A549 (cell line): Measurements from ENCODE around the gene NEK2. TPM values are rescaled to one million over a fixed set of nuclear protein-coding genes. Genes with fewer than 3 reads are reported as not detected.

ENCODE experiments used
- ATAC-seq, 2 experiments: fragments of 200-7000 bp in 1 of 2; fragments of >200 bp in 1 of 2; cut with Nextera tagmentation in 1 of 2; cut with Tn5 transposase in 1 of 2; 3 replicates each; pipeline versions ENCODE4 v1.8.0 to v1.9.1; 2018 to 2020; ENCODE audit warnings: mild to moderate bottlenecking in 1 of 2, moderate library complexity in 1 of 2
- CTCF ChIA-PET: fragments of 300-600 bp; sonication (Branson Sonifier 250); formaldehyde crosslinking; extraction: SDS; loops from one replicate; lab custom pipeline; 2021; ENCODE audit warnings: antibody characterized with exemption, inconsistent platforms; lab: Yijun Ruan, JAX
- POLR2A ChIA-PET: fragments of 350-600 bp; formaldehyde crosslinking; extraction: SDS; loops from one replicate; lab custom pipeline; 2021; ENCODE audit warnings: antibody characterized with exemption, inconsistent platforms; lab: Yijun Ruan, JAX
- DNase-seq, 2 experiments: peaks; one replicate each; pipeline versions ENCODE4 v3.0.0 to v3.0.0-alpha.2; 2011 to 2016; ENCODE audit warnings: low read depth in 1 of 2, low spot score in 1 of 2
- FAIRE-seq: peaks from 2 replicates; lab custom pipeline; 2011; peaks lifted over from hg19 to GRCh38; lab: Jason Lieb, UNC
- H3K27ac ChIP-seq, 2 experiments: fragments of >200 bp; sonication (Bioruptor Twin); formaldehyde crosslinking; 3 replicates each; pipeline ENCODE4 v1.5.1; 2016 to 2017
- H3K4me1 ChIP-seq: fragments of >200 bp; sonication (Bioruptor Twin); formaldehyde crosslinking; 3 replicates; pipeline ENCODE4 v1.6.1; 2016
- H3K4me2 ChIP-seq: fragments of >200 bp; sonication (Bioruptor Twin); formaldehyde crosslinking; 3 replicates; pipeline ENCODE4 v1.6.1; 2016
- H3K4me3 ChIP-seq: fragments of >200 bp; sonication (Bioruptor Twin); formaldehyde crosslinking; 3 replicates; pipeline ENCODE4 v1.5.1; 2016
- H3K9me3 ChIP-seq: fragments of >200 bp; sonication (Bioruptor Twin); formaldehyde crosslinking; 3 replicates; pipeline ENCODE4 v1.6.1; 2016
- CBX2 ChIP-seq: fragments of 200-600 bp; sonication (generic); IDR thresholded peaks from 2 replicates; pipeline ENCODE4 v1.6.1; 2016; ENCODE audit warnings: low read depth, mild to moderate bottlenecking, borderline replicate concordance
- CHD4 ChIP-seq: fragments of 200-600 bp; sonication (generic); IDR thresholded peaks from 2 replicates; pipeline ENCODE4 v1.6.1; 2016; ENCODE audit warnings: antibody characterized with exemption, mild to moderate bottlenecking, borderline replicate concordance
- EHMT2 ChIP-seq: fragments of 200-600 bp; sonication (generic); IDR thresholded peaks from 2 replicates; pipeline ENCODE4 v1.6.1; 2016; ENCODE audit warnings: antibody characterized with exemption, low read depth, mild to moderate bottlenecking, moderate library complexity
- HOXA7 ChIP-seq: fragments of 250-450 bp; sonication (Bioruptor Pico); IDR thresholded peaks from 2 replicates; pipeline ENCODE4 v1.5.0; 2020; ENCODE audit warnings: mild to moderate bottlenecking, moderate library complexity
- HOXB5 ChIP-seq: fragments of 250-450 bp; sonication (Bioruptor Pico); IDR thresholded peaks from 2 replicates; pipeline ENCODE4 v1.5.0; 2020; ENCODE audit warnings: mild to moderate bottlenecking, moderate library complexity
- KDM1A ChIP-seq: fragments of 200-600 bp; sonication (generic); IDR thresholded peaks from 2 replicates; pipeline ENCODE4 v1.6.1; 2016; ENCODE audit warnings: low read depth, mild to moderate bottlenecking
- MYC ChIP-seq: IDR thresholded peaks from 2 replicates; pipeline ENCODE4 v1.6.1; 2012; ENCODE audit warnings: mild to moderate bottlenecking, inconsistent platforms, low read length, improper control_type of control experiment, borderline replicate concordance
- NR3C1 ChIP-seq: fragments of >200 bp; sonication (Bioruptor Twin); formaldehyde crosslinking; IDR thresholded peaks from 3 replicates; pipeline ENCODE4 v1.6.1; 2017
- RAD21 ChIP-seq, 2 experiments: fragments of >200 bp in 1 of 2; sonication (Bioruptor Twin) in 1 of 2; formaldehyde crosslinking in 1 of 2; IDR thresholded peaks in 1 of 2; conservative IDR thresholded peaks in 1 of 2; 2 replicates in 1 of 2; 3 replicates in 1 of 2; pipeline ENCODE4 v1.6.1; 2012 to 2018; ENCODE audit warnings: inconsistent platforms in 1 of 2
- SMC3 ChIP-seq: fragments of >200 bp; sonication (Bioruptor Twin); formaldehyde crosslinking; IDR thresholded peaks from 3 replicates; pipeline ENCODE4 v1.6.1; 2018; ENCODE audit warnings: inconsistent platforms
- ZFP36 ChIP-seq: fragments of 450-650 bp; IDR thresholded peaks from 2 replicates; pipeline ENCODE4 v1.6.1; 2014; ENCODE audit warnings: borderline replicate concordance; ENCODE audit not compliant: partially characterized antibody
- WGBS: methylation state at CpG from one replicate; pipeline ENCODE4 v1.1.6; 2017; ENCODE audit errors: missing lambda C conversion rate; 5-methylcytosine and 5-hydroxymethylcytosine counted together
- polyA plus RNA-seq, 4 experiments: library from polyadenylated mRNA; depleted of rRNA in 3 of 4; stranded (reverse); fragments of >200 nt; fragmentation: RNase III in 1 of 4; extraction: RNeasy Plus Mini Kit Qiagen cat#74134 plus additional on column Dnase treatment in 1 of 4; gene quantifications; 2 replicates in 3 of 4; 3 replicates in 1 of 4; pipeline ENCODE4 v1.2.3, GENCODE V29; 2011 to 2017
- TF ChIP-seq, protein P1 (sequence below): fragments of >200 bp; sonication (Bioruptor Twin); formaldehyde crosslinking; IDR thresholded peaks from 3 replicates; pipeline ENCODE4 v1.5.1; 2016
- TF ChIP-seq, protein P2 (sequence below): IDR thresholded peaks from 2 replicates; pipeline ENCODE4 v1.6.1; 2012
- TF ChIP-seq, protein P3 (sequence below): fragments of 250-450 bp; sonication (Bioruptor Pico); IDR thresholded peaks from 2 replicates; pipeline ENCODE4 v1.5.0; 2021; ENCODE audit warnings: mild to moderate bottlenecking, moderate library complexity, borderline replicate concordance
- TF ChIP-seq, protein P4 (sequence below): fragments of 150-350 bp; IDR thresholded peaks from 2 replicates; pipeline ENCODE4 v1.6.1; 2014; ENCODE audit warnings: low read depth, mild to moderate bottlenecking, low read length
- TF ChIP-seq, protein P5 (sequence below): IDR thresholded peaks from 2 replicates; pipeline ENCODE4 v1.6.1; 2012; ENCODE audit warnings: low read depth, borderline replicate concordance
- TF ChIP-seq, protein P6 (sequence below): fragments of 250-450 bp; sonication (Bioruptor Pico); IDR thresholded peaks from 2 replicates; pipeline ENCODE4 v1.5.0; 2020; ENCODE audit warnings: low read depth, mild to moderate bottlenecking, moderate library complexity

Gene NEK2
- polyA plus RNA-seq, 2 of the 4 experiments (the other 2 are of a cell fraction): 42.0 to 65.3 TPM

DNA sequence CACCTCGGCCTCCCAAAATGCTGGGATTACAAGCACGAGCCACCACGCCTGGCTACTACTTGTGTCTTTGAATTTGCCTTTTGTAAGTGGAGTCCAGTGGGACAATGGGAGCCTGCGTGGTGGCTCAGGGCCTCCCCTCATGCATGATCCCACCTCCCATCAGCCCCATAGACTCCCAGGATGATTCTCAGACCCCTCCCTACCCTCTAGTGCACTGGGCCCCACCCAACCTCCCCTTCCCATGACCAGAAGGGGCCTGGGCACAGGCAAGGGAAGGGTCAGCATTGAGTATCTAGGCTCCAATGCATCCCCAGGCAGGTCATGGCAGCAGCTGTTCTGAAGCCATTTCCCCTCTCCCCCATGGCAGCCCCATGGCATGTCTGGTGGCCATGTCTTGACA, 18.7 kb downstream of the NEK2 start:
- WGBS: 84% methylated on average over 4 of the region's 4 CpGs
- no peak for ATAC-seq
- POLR2A ChIA-PET: no interaction called here

DNA sequence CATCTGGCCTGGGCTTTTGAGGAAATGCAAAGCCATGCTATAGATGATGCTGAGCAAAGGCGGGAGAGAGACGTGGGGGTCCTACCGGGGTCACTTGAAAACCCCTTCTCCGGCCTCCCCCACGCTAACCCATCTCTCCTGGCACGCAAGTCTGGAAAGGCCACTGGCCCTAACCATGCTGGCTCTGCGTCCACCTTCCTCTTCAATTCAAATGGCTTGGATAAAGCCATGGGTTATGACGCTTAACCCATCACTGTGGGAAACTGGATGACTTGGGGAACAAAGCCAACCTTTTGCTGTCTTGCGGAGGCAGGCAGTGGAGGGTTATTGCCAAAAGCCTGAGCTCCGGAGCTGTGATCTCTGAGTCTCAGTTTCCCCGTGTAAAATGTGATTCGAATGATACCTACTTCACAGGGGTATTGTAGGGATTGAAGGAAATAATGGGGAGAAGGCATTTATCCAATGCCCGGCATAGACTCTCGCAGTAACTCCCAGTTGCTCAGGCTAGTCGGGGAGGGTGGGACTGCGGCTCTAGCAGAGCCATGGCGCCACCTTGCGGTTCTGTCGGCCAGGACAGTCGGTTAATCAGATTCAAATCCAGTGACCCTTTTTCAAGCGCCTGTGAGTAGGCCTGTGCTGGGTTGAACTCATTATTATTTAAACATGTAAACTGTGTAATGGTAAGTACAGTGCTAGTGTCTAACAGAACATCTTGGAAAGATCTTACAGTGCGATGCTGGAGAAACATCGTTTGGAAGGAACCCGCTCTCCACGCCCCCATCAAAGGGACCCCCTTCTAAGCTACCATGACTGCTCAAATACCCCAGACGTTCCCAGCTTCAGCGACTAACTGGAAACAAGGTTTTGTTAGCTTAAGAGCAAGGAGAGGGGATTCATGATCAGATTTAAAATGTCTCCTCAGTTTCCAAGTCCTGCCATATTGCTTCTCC, 20.3 kb downstream of the NEK2 start:
- CTCF ChIA-PET: interaction anchor here (0.6 to 7.9 kb wide), 57 partner anchors 8 to 521 kb away, joined by 3 to 127 read pairs (median 5); partner anchors contain the start of genes KCNH1, RD3, SLC30A1 and TRAF5
- ATAC-seq (peak; percentile 90 to 97), FAIRE-seq (no peak)
- H3K4me1 ChIP-seq: peaks cover 25% of the 10 kb centered on the region
- H3K4me2 ChIP-seq: peak overlapping the region; percentile 56
- 46% methylated on average over 24 of the region's 27 CpGs for WGBS
- peak overlapping the region; percentile 39 to 64; a peak in 4 of 6 replicates for H3K27ac ChIP-seq
- POLR2A ChIA-PET: interaction anchor here (3.5 kb wide), 1 partner anchor 76 kb away, joined by 18 read pairs; the partner anchor contains the start of gene SLC30A1
- H3K9me3 ChIP-seq: no peaks in the 10 kb centered on the region
- TF ChIP-seq EHMT2 (no peak), RAD21 (conservative IDR thresholded peaks at IDR 0.05 in 1 of 2, IDR thresholded peaks at IDR 0.05 in 1 of 2) (peak; percentile 99), SMC3 (peak; percentile 95)
- TF ChIP-seq, protein P1, sequence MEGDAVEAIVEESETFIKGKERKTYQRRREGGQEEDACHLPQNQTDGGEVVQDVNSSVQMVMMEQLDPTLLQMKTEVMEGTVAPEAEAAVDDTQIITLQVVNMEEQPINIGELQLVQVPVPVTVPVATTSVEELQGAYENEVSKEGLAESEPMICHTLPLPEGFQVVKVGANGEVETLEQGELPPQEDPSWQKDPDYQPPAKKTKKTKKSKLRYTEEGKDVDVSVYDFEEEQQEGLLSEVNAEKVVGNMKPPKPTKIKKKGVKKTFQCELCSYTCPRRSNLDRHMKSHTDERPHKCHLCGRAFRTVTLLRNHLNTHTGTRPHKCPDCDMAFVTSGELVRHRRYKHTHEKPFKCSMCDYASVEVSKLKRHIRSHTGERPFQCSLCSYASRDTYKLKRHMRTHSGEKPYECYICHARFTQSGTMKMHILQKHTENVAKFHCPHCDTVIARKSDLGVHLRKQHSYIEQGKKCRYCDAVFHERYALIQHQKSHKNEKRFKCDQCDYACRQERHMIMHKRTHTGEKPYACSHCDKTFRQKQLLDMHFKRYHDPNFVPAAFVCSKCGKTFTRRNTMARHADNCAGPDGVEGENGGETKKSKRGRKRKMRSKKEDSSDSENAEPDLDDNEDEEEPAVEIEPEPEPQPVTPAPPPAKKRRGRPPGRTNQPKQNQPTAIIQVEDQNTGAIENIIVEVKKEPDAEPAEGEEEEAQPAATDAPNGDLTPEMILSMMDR: peak; percentile 97
- TF ChIP-seq, all 56 proteins: peak for 3
- H3K4me3 ChIP-seq: no peak overlapping the region
- DNase-seq: peak; percentile 66 to 85

More for the DNA sequence above, 18.7 kb downstream of the NEK2 start:
- FAIRE-seq: no peak
- no peak overlapping the region for H3K4me3 ChIP-seq
- CTCF ChIA-PET: interaction anchor here (1.0 to 7.9 kb wide), 5 partner anchors 10 to 177 kb away, joined by 3 to 127 read pairs (median 12); partner anchors contain the start of gene SLC30A1
- TF ChIP-seq EHMT2 (no peak), CBX2 (no peak), NR3C1 (no peak), ZFP36 (no peak), KDM1A (no peak), CHD4 (no peak), HOXB5 (CRISPR knock-in tag) (no peak), HOXA7 (no peak), MYC (no peak)
- TF ChIP-seq, protein P2, sequence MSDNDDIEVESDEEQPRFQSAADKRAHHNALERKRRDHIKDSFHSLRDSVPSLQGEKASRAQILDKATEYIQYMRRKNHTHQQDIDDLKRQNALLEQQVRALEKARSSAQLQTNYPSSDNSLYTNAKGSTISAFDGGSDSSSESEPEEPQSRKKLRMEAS: no peak
- TF ChIP-seq, protein P3, sequence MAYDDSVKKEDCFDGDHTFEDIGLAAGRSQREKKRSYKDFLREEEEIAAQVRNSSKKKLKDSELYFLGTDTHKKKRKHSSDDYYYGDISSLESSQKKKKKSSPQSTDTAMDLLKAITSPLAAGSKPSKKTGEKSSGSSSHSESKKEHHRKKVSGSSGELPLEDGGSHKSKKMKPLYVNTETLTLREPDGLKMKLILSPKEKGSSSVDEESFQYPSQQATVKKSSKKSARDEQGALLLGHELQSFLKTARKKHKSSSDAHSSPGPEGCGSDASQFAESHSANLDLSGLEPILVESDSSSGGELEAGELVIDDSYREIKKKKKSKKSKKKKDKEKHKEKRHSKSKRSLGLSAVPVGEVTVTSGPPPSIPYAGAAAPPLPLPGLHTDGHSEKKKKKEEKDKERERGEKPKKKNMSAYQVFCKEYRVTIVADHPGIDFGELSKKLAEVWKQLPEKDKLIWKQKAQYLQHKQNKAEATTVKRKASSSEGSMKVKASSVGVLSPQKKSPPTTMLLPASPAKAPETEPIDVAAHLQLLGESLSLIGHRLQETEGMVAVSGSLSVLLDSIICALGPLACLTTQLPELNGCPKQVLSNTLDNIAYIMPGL (CRISPR knock-in tag): no peak
- TF ChIP-seq, protein P4, sequence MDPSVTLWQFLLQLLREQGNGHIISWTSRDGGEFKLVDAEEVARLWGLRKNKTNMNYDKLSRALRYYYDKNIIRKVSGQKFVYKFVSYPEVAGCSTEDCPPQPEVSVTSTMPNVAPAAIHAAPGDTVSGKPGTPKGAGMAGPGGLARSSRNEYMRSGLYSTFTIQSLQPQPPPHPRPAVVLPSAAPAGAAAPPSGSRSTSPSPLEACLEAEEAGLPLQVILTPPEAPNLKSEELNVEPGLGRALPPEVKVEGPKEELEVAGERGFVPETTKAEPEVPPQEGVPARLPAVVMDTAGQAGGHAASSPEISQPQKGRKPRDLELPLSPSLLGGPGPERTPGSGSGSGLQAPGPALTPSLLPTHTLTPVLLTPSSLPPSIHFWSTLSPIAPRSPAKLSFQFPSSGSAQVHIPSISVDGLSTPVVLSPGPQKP: no peak
- TF ChIP-seq, protein P5, sequence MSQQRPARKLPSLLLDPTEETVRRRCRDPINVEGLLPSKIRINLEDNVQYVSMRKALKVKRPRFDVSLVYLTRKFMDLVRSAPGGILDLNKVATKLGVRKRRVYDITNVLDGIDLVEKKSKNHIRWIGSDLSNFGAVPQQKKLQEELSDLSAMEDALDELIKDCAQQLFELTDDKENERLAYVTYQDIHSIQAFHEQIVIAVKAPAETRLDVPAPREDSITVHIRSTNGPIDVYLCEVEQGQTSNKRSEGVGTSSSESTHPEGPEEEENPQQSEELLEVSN: no peak
- TF ChIP-seq, protein P6, sequence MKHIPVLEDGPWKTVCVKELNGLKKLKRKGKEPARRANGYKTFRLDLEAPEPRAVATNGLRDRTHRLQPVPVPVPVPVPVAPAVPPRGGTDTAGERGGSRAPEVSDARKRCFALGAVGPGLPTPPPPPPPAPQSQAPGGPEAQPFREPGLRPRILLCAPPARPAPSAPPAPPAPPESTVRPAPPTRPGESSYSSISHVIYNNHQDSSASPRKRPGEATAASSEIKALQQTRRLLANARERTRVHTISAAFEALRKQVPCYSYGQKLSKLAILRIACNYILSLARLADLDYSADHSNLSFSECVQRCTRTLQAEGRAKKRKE (CRISPR knock-in tag): no peak
- TF ChIP-seq, all 56 proteins: peak for 0
- H3K4me1 ChIP-seq: peaks cover 19% of the 10 kb centered on the region
- H3K9me3 ChIP-seq: no peaks in the 10 kb centered on the region
- no peak for DNase-seq
- no peak overlapping the region for H3K27ac ChIP-seq
- H3K4me2 ChIP-seq: no peak overlapping the region
